CD4-positive, alpha-beta T cell treated with Interleukin-4 for 1 hour (primary cell): Measurements from ENCODE around the gene SFSWAP.
"Not testable (repeated sequence)": the region's sequence is repeated elsewhere in the genome, so short reads cannot be mapped to it uniquely, and the experiment has no call there.

ENCODE experiments used
- DNase-seq, 2 donors: peaks; one replicate each; pipeline ENCODE4 v3.0.0-alpha.2; 2020 to 2022

The SFSWAP gene

DNA sequence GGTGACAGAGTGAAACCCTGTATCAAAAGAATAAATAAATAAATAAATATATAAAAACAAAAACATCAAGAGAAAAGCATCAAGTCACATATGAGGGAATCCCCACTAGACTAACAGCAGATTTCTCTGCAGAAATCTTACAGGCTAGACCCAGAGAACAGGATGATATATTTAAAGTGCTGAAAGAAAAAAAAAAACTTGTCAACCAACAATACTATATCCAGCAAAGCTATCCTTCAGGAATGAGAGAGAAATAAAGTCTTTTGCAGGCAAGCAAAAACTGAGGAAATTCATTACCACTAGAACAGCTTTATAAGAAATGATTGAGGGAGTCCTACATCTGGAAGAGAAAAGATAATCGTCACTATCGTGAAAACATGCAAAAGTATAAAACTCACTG, 6.4 kb upstream of the SFSWAP start:
- no peak for DNase-seq

DNA sequence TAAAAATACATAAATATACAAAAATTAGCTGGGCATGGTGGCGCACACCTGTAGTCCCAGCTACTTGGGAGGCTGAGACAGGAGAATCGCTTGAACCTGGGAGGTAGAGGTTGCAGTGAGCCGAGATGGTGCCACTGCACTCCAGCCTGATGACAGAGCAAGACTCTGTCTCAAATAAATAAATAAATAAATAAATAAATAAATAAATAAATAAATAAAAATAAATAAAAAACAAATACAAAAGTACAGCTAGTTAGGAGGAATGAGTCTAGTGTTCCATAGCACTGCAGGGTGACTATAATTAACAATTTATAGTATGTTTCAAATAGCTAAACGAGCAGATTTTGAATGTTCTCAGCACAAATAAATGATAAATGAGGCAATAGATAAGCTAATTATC, 4.2 kb upstream of the SFSWAP start:
- DNase-seq, result not testable (repeated sequence)

DNA sequence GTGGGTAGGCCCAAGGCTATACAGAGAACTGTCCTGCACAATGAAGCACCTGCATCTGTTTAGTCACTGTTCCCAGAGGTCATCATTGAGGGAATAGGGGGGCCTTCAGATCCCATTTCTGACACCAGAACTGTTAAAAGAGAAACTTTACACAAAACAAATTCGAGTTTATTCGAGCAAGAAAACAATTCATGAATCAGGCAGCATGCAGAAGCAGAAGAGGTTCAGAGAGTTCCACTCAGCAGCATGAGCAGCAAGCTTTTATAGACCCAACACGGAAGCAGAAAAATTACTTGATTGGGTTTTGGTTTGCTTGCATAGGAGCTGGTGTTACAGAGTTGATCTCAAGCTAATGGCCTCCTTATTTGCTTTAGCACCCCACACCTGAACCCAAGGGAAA, 1.7 kb upstream of the SFSWAP start:
- DNase-seq, result no peak

- no peak for DNase-seq
Measured at GRCh38 chr12:131711551-131712205, 788 bp downstream of the SFSWAP start.

DNA sequence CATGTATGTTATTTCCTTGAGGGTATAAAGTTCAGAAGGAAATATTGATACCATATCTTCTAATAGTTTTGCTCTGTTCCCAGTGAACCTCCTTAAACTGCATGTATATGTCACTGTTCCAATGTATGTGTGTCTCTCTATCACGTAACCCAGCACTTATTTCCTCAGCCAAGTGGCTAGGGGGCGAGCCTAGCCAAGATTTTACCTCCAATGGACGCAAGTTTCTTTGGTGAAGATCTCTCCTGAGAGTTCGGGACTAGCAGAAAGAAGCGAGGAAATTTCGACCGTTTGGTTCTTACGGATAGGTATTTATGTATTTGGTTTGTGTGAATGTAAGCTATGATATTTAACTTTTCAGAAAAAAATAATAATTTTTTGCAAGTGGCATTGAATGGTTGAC, 2.5 kb downstream of the SFSWAP start:
- no peak for DNase-seq

GRCh38 chr12:131714759-131715158, 3.9 kb downstream of the SFSWAP start:
- DNase-seq, result no peak

- DNase-seq, result no peak
Measured at GRCh38 chr12:131716282-131716681, 5.4 kb downstream of the SFSWAP start.

GRCh38 chr12:131720241-131720640, 9.4 kb downstream of the SFSWAP start:
- no peak for DNase-seq

- DNase-seq, result no peak
Measured at GRCh38 chr12:131720921-131721320, 10.0 kb downstream of the SFSWAP start.

GRCh38 chr12:131721548-131721947, 10.7 kb downstream of the SFSWAP start:
- DNase-seq, result no peak

DNA sequence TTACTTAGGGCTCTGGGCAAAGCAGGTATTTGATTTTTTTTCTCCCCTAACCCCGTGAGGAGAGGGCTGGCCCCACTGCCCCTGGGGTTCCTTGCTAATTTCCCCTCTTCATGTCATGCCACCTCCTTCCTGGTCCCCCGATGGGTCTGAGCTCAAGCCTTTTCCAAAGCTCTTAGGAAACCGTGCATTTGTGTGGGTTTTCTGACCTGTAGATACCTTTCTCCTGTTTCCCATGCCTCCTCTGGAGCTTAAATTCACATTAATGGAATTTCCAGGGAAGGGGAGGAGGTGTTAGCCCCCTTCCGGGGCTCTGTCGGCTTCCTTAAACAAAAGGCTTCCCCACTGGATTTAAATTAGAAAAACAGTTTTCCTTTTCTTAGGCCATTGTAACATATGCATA, 12.6 kb downstream of the SFSWAP start:
- no peak for DNase-seq

- DNase-seq, result no peak
Measured at GRCh38 chr12:131724534-131724933, 13.6 kb downstream of the SFSWAP start.

DNA sequence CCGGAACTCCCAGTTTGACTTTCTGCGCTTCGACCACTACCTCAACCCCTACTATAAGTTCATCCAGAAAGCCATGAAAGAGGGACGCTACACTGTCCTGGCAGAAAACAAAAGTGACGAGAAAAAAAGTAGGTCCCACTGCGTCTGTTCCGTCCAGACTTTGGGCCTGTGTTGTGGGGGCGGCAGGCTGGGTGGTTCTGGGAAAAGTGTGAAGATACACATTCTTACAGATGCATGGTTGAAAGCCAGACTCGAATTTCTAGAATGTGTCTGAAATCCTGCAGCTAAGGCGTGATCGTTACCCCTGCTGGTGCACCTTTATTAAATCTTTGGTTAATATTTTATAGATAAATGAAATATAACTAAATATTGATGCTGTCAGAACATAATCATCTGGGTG, 14.6 kb downstream of the SFSWAP start:
- no peak for DNase-seq

GRCh38 chr12:131728720-131729119, 17.8 kb downstream of the SFSWAP start:
- DNase-seq, result no peak

GRCh38 chr12:131729254-131729955, 18.5 kb downstream of the SFSWAP start:
- DNase-seq, result no peak

DNA sequence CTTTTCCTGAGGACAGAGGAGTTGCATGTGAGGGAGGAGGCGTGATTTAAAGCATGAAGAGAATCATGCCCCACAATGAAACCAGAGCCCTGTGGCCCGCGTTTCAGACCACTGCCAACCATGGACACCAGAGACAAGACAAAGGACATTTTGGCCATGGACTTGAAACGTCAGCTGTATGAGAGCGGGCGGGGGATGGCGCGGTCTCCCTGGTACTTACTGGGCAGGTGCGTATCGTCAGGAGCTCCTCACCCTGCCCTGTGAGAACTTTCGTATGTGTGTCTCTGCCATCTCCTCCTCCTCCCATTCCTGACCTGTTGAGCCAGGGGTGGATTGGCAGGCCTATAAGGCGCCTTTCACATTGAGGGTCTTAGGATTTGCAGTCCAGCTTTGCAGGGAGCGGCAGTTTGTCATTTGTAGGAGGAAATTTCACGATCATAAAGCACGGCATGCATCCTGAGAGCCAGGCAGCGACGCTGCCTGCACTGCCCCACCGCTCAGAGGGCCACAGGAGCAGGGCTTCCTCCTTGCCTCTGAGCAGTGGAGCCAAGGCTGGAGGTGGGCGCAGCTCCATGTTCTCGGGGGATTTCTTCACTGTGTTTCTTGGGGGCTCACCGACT, 22.2 kb downstream of the SFSWAP start:
- no peak for DNase-seq

DNA sequence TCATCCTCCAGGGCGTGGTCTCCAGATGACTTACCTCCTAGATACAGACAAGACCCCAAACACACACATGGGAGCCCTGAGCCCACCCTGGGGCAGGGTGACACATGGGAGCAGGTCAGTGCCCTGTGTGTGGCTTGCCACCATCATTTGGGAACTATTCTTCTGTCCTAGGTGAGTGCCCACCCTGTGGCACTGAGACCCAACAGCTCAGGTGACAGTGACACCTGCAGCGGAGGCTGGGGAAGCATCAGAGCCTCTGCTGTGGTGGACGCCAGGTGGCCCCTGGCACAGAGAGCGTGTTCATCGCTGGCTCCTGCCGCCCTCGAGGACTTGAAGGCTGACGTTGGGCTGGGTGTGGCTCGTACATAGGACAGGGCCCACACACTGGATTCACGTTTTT, 23.0 kb downstream of the SFSWAP start:
- DNase-seq, result no peak

DNA sequence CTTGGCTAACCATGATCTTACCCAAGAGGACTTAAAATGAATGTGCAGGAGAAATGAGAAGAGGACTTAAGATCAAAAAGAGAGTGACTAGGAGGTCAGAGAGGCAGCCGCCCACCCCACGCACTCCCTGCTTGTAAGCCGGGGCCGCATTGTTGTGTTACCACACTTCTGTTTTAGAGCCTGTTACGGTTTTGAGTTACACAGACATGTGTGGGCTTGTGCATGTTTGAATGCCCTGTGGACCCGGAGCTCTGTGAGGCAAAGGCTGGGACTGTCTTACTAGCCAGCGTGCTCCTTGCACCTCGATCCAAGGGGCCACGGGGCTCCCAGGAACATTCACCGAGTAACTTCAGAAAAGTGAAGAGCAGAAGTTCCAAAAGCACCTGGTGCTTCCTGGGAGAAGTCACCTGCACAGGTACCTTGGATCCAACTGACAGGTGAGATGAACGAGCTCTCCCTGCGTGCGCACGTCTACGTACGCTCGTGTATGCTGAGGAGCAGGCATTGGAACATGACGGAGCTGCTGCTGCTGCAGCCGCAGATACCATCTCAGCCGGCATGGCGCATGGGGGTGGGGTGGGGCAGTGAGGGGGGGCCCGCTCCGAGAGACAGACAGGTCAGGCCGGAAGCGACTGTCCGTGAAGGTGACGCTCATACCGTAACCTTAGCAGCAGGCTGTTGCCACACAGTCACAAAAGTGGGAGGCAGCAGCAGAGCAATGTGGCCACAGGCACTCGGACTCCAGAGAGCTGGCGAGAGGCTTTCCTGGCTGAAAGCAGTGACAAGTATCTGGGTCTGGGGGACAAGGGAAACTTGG, 23.7 kb downstream of the SFSWAP start:
- DNase-seq, result no peak

DNA sequence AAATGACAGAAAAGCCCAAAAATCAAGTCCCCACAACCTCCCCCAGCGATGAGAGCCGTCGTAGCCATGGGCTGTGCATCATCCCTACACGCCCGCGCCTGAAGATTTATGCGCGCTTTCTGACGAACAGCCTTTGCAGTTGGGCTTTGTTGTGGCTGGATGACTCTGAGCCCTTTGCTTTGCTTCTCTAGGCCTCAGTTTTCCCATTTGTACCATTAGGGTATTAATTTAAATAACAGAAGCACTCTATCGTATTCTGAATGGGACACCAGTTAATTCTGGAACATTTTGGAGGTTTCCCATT, 24.2 kb downstream of the SFSWAP start:
- no peak for DNase-seq

DNA sequence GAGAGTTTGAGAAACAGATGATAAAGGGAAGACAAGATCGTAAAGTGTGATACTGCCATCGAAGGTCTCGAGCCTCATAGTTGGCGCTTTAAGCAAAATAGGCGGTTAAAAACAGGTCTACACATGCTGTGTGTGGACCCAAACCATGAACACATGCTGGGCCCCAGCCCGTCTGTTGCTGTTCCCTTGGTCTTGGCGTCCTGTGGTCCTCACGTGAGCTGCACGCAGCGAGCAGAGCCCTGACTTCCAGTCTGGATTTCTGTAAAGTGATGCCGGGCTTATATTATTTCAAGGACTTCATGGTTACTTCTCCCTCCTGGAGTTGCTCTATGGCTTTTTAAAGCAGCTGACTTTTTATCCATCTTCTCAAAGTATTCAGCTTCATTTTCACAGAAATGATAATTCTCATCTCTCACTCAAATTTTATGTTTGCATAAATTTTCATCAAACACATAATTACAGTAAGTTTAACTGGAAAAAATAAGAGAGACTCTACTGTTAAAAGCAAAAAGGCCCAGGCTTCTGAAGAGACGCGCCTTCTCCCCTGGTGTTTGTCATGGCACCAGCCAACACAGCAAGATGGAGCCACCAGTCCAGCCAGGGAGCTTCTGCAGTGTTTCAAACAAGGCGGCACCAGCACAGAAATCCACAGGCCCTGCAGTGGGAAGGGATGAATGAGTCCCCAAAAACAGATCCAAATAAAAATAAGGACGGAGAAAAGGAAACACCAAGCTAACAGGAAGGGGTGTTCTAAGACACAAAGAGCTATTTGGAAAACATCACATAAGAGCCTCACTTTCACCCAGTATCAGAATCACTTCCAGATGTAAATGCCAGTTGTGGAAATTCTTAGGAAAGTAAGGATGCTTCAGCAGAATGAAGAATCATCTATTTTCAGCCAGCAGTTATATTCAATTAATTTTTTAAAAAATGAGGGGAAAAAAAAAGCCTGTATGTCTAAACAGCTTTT, 24.9 kb downstream of the SFSWAP start:
- DNase-seq, result no peak

DNA sequence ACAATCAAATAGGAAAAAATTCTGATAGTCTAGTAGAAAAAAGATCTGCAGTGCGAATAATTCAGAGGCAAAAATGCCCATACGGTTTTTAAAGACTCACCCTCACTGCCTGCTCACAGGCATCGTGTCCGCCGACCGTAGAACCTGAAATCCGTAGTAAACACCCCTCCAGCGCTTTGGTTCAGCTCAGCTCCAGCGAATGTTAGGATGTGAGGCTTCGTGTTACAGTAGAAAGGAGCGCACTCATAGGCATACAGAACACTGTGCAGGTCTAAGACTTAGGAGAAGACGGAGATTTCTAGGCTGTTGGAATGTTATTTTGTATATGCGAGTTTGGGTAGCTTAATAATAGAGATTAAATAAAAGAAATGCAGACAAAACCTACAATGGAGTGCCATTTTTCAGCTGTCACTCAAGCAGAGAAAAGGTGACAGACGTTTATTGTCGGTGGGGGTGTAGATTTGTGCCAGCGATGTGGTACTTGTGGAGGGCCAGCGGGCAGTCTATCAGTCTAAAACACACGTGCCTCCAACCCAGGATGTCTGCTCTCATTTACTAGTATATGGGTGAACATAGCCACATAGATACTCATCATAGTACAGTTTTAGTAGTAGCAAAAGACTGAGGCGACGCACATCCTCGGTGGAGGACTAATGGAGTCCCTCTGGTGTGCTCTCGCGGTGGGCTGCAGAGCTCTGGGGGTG, 25.7 kb downstream of the SFSWAP start:
- DNase-seq, result no peak
